HEK293 (cell line): Measurements from ENCODE around the gene CPEB3.

Source experiments
- CTCF ChIA-PET: fragments of 350-600 bp; formaldehyde crosslinking; extraction: SDS; loops from one replicate; lab custom pipeline; 2021; ENCODE audit warnings: antibody characterized with exemption; lab: Yijun Ruan, JAX
- POLR2A ChIA-PET: fragments of 300-600 bp; formaldehyde crosslinking; extraction: SDS; loops from one replicate; lab custom pipeline; 2020; ENCODE audit warnings: antibody characterized with exemption, inconsistent platforms; lab: Yijun Ruan, JAX
- H3K27ac ChIP-seq: fragments of 200-500 bp; sonication (Bioruptor generic); 2 replicates; pipeline ENCODE4 v1.5.1; 2014; ENCODE audit warnings: low read depth, low read length, control low read depth, inconsistent platforms; ENCODE audit errors: extremely low read depth
- H3K36me3 ChIP-seq, 2 experiments: fragments of 200-500 bp in 1 of 2; sonication (Bioruptor generic) in 1 of 2; 1 replicate in 1 of 2; 2 replicates in 1 of 2; pipeline ENCODE4 v1.5.1; 2014 to 2017; ENCODE audit warnings: inconsistent platforms in 2 of 2, low read length in 2 of 2; ENCODE audit not compliant: control insufficient read depth in 2 of 2, insufficient read depth in 1 of 2
- H3K4me1 ChIP-seq: fragments of 200-500 bp; sonication (Bioruptor generic); 2 replicates; pipeline ENCODE4 v1.5.1; 2014; ENCODE audit warnings: mild to moderate bottlenecking, low read length, inconsistent platforms; ENCODE audit not compliant: control insufficient read depth, insufficient read depth
- H3K4me3 ChIP-seq: 2 replicates; pipeline ENCODE4 v1.5.1; 2011; ENCODE audit warnings: low read depth, mild to moderate bottlenecking, control low read depth, low read length, moderate library complexity
- H3K9me3 ChIP-seq: fragments of 200-500 bp; sonication (Bioruptor generic); 2 replicates; pipeline ENCODE4 v1.5.1; 2014; ENCODE audit warnings: low read depth, low read length, inconsistent platforms; ENCODE audit not compliant: control insufficient read depth, insufficient read depth
- CTCF ChIP-seq: fragments of 450-650 bp; formaldehyde crosslinking; IDR thresholded peaks from 2 replicates; pipeline ENCODE4 v1.5.1; 2016; ENCODE audit warnings: missing biosample characterization, missing genetic modification characterization
- GLI4 ChIP-seq: fragments of 450-650 bp; formaldehyde crosslinking; IDR thresholded peaks from 2 replicates; pipeline ENCODE4 v1.5.1; 2016; ENCODE audit warnings: missing biosample characterization, missing genetic modification characterization
- GLIS2 ChIP-seq: fragments of 450-650 bp; formaldehyde crosslinking; IDR thresholded peaks from 2 replicates; pipeline ENCODE4 v1.5.1; 2016; ENCODE audit warnings: missing biosample characterization, missing genetic modification characterization
- HIC1 ChIP-seq: fragments of 450-650 bp; formaldehyde crosslinking; IDR thresholded peaks from 2 replicates; pipeline ENCODE4 v1.5.1; 2016; ENCODE audit warnings: missing biosample characterization, missing genetic modification characterization
- KLF1 ChIP-seq: fragments of 450-650 bp; formaldehyde crosslinking; IDR thresholded peaks from 2 replicates; pipeline ENCODE4 v1.5.1; 2016; ENCODE audit warnings: missing biosample characterization, missing genetic modification characterization
- OVOL3 ChIP-seq: fragments of 450-650 bp; formaldehyde crosslinking; IDR thresholded peaks from 2 replicates; pipeline ENCODE4 v1.5.1; 2016; ENCODE audit warnings: missing biosample characterization, missing genetic modification characterization
- PATZ1 ChIP-seq: fragments of 450-650 bp; formaldehyde crosslinking; IDR thresholded peaks from 2 replicates; pipeline ENCODE4 v1.5.1; 2016; ENCODE audit warnings: missing biosample characterization, missing genetic modification characterization
- ZEB2 ChIP-seq: fragments of 450-650 bp; formaldehyde crosslinking; IDR thresholded peaks from 2 replicates; pipeline ENCODE4 v1.5.1; 2016; ENCODE audit warnings: missing biosample characterization, missing genetic modification characterization
- ZFP69B ChIP-seq: fragments of 450-650 bp; formaldehyde crosslinking; IDR thresholded peaks from 2 replicates; pipeline ENCODE4 v1.5.1; 2016; ENCODE audit warnings: missing biosample characterization, missing genetic modification characterization
- ZNF184 ChIP-seq: fragments of 450-650 bp; IDR thresholded peaks from 2 replicates; pipeline ENCODE4 v1.5.1; 2018; ENCODE audit warnings: missing biosample characterization, mild to moderate bottlenecking, missing genetic modification characterization
- ZNF341 ChIP-seq: fragments of 450-650 bp; formaldehyde crosslinking; IDR thresholded peaks from 2 replicates; pipeline ENCODE4; 2016; ENCODE audit warnings: low read depth, missing biosample characterization, missing genetic modification characterization
- ZNF366 ChIP-seq: fragments of 450-650 bp; formaldehyde crosslinking; conservative IDR thresholded peaks from 2 replicates; pipeline ENCODE4 v1.5.1; 2016; ENCODE audit warnings: missing biosample characterization, missing genetic modification characterization
- ZNF433 ChIP-seq: fragments of 450-650 bp; formaldehyde crosslinking; IDR thresholded peaks from 2 replicates; pipeline ENCODE4 v1.5.1; 2016; ENCODE audit warnings: missing biosample characterization, missing genetic modification characterization, low read depth
- ZNF664 ChIP-seq: fragments of 450-650 bp; formaldehyde crosslinking; IDR thresholded peaks from 2 replicates; pipeline ENCODE4 v1.5.1; 2016; ENCODE audit warnings: missing biosample characterization, missing genetic modification characterization
- ZNF692 ChIP-seq: fragments of 450-650 bp; formaldehyde crosslinking; IDR thresholded peaks from 2 replicates; pipeline ENCODE4 v1.5.1; 2016; ENCODE audit warnings: missing biosample characterization, missing genetic modification characterization
- TF ChIP-seq, protein P1 (sequence below): sonication (generic); formaldehyde crosslinking; IDR thresholded peaks from 2 replicates; pipeline ENCODE4 v1.8.1; 2022; ENCODE audit warnings: mild to moderate bottlenecking, moderate library complexity, missing genetic modification reagents
- TF ChIP-seq, protein P2 (sequence below): fragments of 450-650 bp; formaldehyde crosslinking; IDR thresholded peaks from 2 replicates; pipeline ENCODE4 v1.5.1; 2016; ENCODE audit warnings: missing biosample characterization, missing genetic modification characterization

The CPEB3 gene

DNA sequence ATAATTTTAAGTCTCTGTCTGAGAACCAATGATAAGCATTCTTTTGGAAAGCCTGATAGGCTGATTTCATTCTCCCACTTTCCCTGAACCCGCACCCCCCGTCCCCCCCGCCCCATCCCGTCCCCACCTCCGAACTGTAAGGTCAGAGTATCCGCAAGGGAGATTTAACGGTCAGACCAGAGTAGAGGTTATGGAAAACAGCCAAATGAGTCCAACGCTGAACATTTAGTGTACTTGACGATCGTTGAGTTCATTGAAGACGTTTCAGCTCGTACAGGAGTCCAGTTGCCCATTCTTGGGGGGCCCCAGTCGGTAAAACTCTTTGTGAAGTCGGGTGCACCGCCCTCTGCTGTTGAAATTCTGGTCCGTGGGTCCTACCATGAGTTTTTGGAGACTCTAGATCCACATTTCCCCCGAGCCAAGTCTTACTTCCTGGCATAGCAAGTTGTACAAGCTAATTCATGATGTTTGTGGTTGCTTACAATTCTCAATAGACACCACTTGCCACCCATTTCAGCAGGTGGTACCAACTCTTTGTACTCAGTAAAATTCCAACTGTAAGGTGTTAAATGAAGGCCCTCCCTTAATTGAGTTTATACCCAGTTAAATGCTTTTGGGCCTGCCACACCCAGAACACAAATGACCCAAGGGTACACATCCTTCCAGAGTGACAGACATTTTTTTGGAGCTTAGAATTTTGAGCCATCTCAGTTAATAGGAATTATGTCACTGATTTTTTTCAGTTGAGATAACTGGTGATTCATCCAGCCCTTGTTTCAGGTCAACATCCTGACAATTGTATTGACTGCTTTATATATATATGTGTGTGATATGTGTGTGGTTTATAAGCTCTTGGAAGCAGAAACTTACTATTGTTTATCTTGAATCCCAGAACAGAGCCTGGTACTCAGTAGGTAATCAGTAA, 1.3 kb upstream of the CPEB3 start (continued):
- TF ChIP-seq CTCF (tag by site-specific recombination) (0 out of 2 replicates have a peak, but pooled peaks have one; percentile 20), GLIS2 (0 out of 2 replicates have a peak, but pooled peaks have one; percentile 32), ZNF664 (tag by site-specific recombination) (peak; percentile 66), OVOL3 (tag by site-specific recombination) (no peak), KLF1 (tag by site-specific recombination) (0 out of 2 replicates have a peak, but pooled peaks have one; percentile 26), ZNF366 (tag by site-specific recombination) (0 out of 2 replicates have a peak, but pooled peaks have one; percentile 11), PATZ1 (tag by site-specific recombination) (peak; percentile 35; the same call in 1 of the 2 replicates), ZFP69B (peak; percentile 17; the same call in 1 of the 2 replicates), ZNF692 (0 out of 2 replicates have a peak, but pooled peaks have one; percentile 27), ZNF341 (tag by site-specific recombination) (peak; percentile 62), HIC1 (tag by site-specific recombination) (no peak), ZEB2 (peak; percentile 36; the same call in 1 of the 2 replicates), ZNF433 (tag by site-specific recombination) (no peak)
- TF ChIP-seq, protein P1, sequence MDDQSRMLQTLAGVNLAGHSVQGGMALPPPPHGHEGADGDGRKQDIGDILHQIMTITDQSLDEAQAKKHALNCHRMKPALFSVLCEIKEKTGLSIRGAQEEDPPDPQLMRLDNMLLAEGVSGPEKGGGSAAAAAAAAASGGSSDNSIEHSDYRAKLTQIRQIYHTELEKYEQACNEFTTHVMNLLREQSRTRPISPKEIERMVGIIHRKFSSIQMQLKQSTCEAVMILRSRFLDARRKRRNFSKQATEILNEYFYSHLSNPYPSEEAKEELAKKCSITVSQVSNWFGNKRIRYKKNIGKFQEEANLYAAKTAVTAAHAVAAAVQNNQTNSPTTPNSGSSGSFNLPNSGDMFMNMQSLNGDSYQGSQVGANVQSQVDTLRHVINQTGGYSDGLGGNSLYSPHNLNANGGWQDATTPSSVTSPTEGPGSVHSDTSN (CRISPR knock-in tag), result no peak

GRCh38 chr10:92291616-92291865, 663 bp upstream of the CPEB3 start:
- peak overlapping the region; percentile 91 for H3K27ac ChIP-seq
- peak overlapping the region; percentile 100 for H3K4me3 ChIP-seq
- H3K9me3 ChIP-seq, result no peaks in the 10 kb centered on the region
- H3K4me1 ChIP-seq, result peaks cover 2% of the 10 kb centered on the region; the same call in 1 of the 2 replicates
- ChIA-PET CTCF (interaction anchor here (0.6 to 4.3 kb wide), 8 partner anchors 9 to 300 kb away, joined by 3 to 41 read pairs (median 4); no protein-coding TSS in a partner anchor), POLR2A (interaction anchor here (0.5 to 1.8 kb wide), 5 partner anchors 13 to 283 kb away, joined by 3 to 8 read pairs (median 6); partner anchors contain the start of gene IDE)
- peaks cover 16 to 19% of the 10 kb centered on the region in 2 experiments for H3K36me3 ChIP-seq
- TF ChIP-seq ZNF184 (tag by site-specific recombination) (no peak), GLI4 (0 out of 2 replicates have a peak, but pooled peaks have one; percentile 5)
- TF ChIP-seq, protein P2, sequence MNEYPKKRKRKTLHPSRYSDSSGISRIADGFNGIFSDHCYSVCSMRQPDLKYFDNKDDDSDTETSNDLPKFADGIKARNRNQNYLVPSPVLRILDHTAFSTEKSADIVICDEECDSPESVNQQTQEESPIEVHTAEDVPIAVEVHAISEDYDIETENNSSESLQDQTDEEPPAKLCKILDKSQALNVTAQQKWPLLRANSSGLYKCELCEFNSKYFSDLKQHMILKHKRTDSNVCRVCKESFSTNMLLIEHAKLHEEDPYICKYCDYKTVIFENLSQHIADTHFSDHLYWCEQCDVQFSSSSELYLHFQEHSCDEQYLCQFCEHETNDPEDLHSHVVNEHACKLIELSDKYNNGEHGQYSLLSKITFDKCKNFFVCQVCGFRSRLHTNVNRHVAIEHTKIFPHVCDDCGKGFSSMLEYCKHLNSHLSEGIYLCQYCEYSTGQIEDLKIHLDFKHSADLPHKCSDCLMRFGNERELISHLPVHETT (tag by site-specific recombination), result no peak
